Gastroesophageal sphincter (tissue), 3 donors: Measurements from ENCODE around the gene DFFB.

Source experiments
- EP300 ChIP-seq: sonication (generic); formaldehyde crosslinking; IDR thresholded peaks from one replicate; pipeline ENCODE4 v1.6.1; 2017; ENCODE audit warnings: antibody characterized with exemption, mild to moderate bottlenecking
- POLR2A ChIP-seq, 2 donors: fragments of 450-650 bp; IDR thresholded peaks; one replicate each; pipeline ENCODE4 v1.6.1; 2017; ENCODE audit warnings: antibody characterized with exemption in 2 of 2, mild to moderate bottlenecking in 2 of 2, moderate library complexity in 1 of 2
- POLR2AphosphoS5 ChIP-seq: sonication (generic); formaldehyde crosslinking; IDR thresholded peaks from one replicate; pipeline ENCODE4 v1.6.1; 2017; ENCODE audit warnings: antibody characterized with exemption
- TF ChIP-seq, protein P1 (sequence below), 4 experiments: fragments of 200-600 bp in 2 of 4; fragments of 450-650 bp in 2 of 4; sonication (generic) in 1 of 4; IDR thresholded peaks; one replicate each; pipeline ENCODE4 v1.5.1; 2017 to 2019; ENCODE audit warnings: antibody characterized with exemption in 4 of 4, mild to moderate bottlenecking in 2 of 4, moderate library complexity in 2 of 4

- TF ChIP-seq, protein P1, sequence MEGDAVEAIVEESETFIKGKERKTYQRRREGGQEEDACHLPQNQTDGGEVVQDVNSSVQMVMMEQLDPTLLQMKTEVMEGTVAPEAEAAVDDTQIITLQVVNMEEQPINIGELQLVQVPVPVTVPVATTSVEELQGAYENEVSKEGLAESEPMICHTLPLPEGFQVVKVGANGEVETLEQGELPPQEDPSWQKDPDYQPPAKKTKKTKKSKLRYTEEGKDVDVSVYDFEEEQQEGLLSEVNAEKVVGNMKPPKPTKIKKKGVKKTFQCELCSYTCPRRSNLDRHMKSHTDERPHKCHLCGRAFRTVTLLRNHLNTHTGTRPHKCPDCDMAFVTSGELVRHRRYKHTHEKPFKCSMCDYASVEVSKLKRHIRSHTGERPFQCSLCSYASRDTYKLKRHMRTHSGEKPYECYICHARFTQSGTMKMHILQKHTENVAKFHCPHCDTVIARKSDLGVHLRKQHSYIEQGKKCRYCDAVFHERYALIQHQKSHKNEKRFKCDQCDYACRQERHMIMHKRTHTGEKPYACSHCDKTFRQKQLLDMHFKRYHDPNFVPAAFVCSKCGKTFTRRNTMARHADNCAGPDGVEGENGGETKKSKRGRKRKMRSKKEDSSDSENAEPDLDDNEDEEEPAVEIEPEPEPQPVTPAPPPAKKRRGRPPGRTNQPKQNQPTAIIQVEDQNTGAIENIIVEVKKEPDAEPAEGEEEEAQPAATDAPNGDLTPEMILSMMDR (IDR thresholded peaks at IDR 0.05): no peak
- TF ChIP-seq POLR2AphosphoS5 (no peak), EP300 (no peak), POLR2A (IDR thresholded peaks at IDR 0.05) (no peak)
Measured at GRCh38 chr1:3831689-3832088, 25.6 kb upstream of the DFFB start.
